KMS-11 (cell line): ENCODE measurements around the gene MAPT.

Experiments used
- H2AFZ ChIP-seq: fragments of 200-600 bp; sonication (generic); 2 replicates; pipeline ENCODE4 v1.6.1; 2016; ENCODE audit warnings: antibody characterized with exemption, mixed run types, low read depth
- H3K27ac ChIP-seq: fragments of 200-600 bp; sonication (generic); 2 replicates; pipeline ENCODE4 v1.6.1; 2016; ENCODE audit warnings: mild to moderate bottlenecking, mixed run types
- H3K27me3 ChIP-seq: fragments of 200-600 bp; sonication (generic); 2 replicates; pipeline ENCODE4 v1.6.1; 2017; ENCODE audit warnings: mild to moderate bottlenecking, low read depth, mixed run types, moderate library complexity; ENCODE audit not compliant: insufficient read depth
- H3K36me3 ChIP-seq: fragments of 200-600 bp; sonication (generic); 2 replicates; pipeline ENCODE4 v1.6.1; 2017; ENCODE audit warnings: mild to moderate bottlenecking, mixed run types; ENCODE audit not compliant: insufficient read depth
- H3K4me1 ChIP-seq: fragments of 200-600 bp; sonication (generic); 2 replicates; pipeline ENCODE4 v1.6.1; 2016; ENCODE audit warnings: mild to moderate bottlenecking, low read depth, mixed run types; ENCODE audit not compliant: poor library complexity, severe bottlenecking
- H3K4me2 ChIP-seq: fragments of 200-600 bp; sonication (generic); 2 replicates; pipeline ENCODE4 v1.7.0; 2016; ENCODE audit warnings: mild to moderate bottlenecking, mixed run types
- H3K4me3 ChIP-seq: fragments of 200-600 bp; sonication (generic); IDR thresholded peaks from 2 replicates; pipeline ENCODE4 v1.6.1; 2017; ENCODE audit warnings: low read depth, low read length, mixed read lengths; ENCODE audit not compliant: insufficient read depth
- H3K79me2 ChIP-seq: fragments of 200-600 bp; sonication (generic); 2 replicates; pipeline ENCODE4 v1.6.1; 2016; ENCODE audit warnings: low read depth, mixed run types; ENCODE audit not compliant: insufficient read depth
- H3K9ac ChIP-seq: fragments of 200-600 bp; sonication (generic); 2 replicates; pipeline ENCODE4 v1.6.1; 2016; ENCODE audit warnings: mild to moderate bottlenecking, mixed run types
- H4K20me1 ChIP-seq: fragments of 200-600 bp; sonication (generic); 2 replicates; pipeline ENCODE4 v1.6.1; 2016; ENCODE audit warnings: mild to moderate bottlenecking, mixed run types; ENCODE audit not compliant: insufficient read depth
- TF ChIP-seq, protein P1 (sequence below): fragments of 200-600 bp; sonication (generic); conservative IDR thresholded peaks from 2 replicates; pipeline ENCODE4 v1.6.1; 2017; ENCODE audit warnings: low read depth, mild to moderate bottlenecking, antibody characterized with exemption, low read length, moderate library complexity, mixed read lengths

MAPT gene

DNA sequence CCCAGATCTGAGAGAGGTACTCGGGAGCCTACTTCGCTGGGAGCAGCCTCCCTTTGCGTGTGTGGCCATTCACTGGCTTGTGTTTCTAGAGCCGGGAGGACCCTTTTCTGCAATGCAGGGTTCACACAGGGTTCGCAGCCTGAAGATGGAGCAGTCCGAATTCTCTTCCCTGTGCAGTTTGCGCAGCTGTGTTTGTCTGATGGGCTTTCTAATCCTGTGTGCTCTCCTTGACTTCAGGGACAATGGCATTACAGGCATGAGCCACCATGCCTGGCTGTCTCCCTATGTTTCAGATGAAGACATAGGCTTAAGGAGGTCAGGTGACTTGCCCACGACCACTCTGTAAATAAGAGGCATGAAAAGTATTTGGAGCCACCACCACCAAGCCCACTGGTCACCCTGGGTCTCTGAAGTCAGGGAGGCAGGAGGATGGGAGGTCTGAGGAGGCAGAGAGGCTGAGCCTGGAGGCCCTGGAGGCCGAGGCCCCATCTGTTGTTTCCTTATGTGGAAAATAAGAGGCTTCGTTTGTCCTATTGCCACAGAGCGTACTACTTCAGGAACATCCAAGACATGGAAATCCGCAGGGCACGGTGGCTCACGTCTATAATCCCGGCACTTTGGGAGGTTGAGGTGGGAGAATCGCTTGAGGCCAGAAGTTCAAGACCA, 99.7 kb downstream of the MAPT start:
- TF ChIP-seq, protein P1, sequence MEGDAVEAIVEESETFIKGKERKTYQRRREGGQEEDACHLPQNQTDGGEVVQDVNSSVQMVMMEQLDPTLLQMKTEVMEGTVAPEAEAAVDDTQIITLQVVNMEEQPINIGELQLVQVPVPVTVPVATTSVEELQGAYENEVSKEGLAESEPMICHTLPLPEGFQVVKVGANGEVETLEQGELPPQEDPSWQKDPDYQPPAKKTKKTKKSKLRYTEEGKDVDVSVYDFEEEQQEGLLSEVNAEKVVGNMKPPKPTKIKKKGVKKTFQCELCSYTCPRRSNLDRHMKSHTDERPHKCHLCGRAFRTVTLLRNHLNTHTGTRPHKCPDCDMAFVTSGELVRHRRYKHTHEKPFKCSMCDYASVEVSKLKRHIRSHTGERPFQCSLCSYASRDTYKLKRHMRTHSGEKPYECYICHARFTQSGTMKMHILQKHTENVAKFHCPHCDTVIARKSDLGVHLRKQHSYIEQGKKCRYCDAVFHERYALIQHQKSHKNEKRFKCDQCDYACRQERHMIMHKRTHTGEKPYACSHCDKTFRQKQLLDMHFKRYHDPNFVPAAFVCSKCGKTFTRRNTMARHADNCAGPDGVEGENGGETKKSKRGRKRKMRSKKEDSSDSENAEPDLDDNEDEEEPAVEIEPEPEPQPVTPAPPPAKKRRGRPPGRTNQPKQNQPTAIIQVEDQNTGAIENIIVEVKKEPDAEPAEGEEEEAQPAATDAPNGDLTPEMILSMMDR: no peak
- Histone ChIP-seq H3K9ac (no peak overlapping the region), H3K27ac (no peak overlapping the region), H3K36me3 (no peaks in the 10 kb centered on the region), H3K27me3 (no peaks in the 10 kb centered on the region), H4K20me1 (no peaks in the 10 kb centered on the region), H3K4me1 (no peaks in the 10 kb centered on the region), H3K4me2 (no peak overlapping the region), H3K4me3 (no peak overlapping the region), H2AFZ (no peak overlapping the region), H3K79me2 (no peaks in the 10 kb centered on the region)

DNA sequence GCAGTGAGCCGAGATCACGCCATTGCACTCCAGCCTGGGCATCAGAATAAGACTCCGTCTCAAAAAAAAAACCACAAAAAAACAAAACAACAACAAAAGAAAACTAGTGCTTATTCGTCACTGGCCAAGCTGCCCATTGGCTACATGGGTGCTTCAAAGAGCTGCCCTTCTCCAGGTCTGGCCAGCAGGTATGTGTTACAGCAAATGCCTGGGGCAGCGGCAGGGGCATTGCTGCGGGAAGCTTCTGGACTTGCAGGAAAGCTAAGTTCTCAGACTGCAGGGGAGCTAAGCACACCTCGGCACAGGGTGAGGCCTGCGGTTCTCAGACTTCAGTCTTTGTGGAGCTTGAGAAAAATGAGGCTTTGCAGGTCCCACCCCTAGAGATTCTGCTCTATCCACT, 100.6 kb downstream of the MAPT start:
- Histone ChIP-seq H3K4me3 (no peak overlapping the region), H3K27ac (no peak overlapping the region)

DNA sequence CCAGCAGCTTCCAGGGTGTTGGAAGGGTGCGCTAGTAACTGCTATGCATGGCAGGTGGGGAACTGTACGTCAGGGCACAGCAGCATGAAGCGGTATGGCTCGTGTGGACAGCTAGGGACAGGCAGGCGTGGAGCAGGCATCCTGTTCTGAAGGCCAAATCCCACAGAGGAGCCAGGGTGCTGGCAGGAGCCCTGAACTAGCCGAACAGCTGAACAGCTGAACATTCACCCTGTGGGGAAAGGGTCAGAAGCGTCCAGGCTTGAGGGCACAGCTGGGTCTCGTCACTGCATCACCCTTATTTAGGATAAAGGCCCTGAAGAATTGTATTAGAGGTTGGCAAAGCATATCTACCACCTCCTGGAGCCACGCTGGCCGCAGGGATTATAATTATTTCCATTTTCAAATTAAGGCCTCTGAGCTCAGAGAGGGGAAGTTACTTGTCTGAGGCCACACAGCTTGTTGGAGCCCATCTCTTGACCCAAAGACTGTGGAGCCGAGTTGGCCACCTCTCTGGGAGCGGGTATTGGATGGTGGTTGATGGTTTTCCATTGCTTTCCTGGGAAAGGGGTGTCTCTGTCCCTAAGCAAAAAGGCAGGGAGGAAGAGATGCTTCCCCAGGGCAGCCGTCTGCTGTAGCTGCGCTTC, 101.4 kb downstream of the MAPT start:
- TF ChIP-seq, protein P1: no peak
- Histone ChIP-seq H3K36me3 (no peaks in the 10 kb centered on the region), H4K20me1 (no peaks in the 10 kb centered on the region), H3K4me2 (no peak overlapping the region), H3K79me2 (no peaks in the 10 kb centered on the region), H3K27me3 (no peaks in the 10 kb centered on the region), H3K4me3 (no peak overlapping the region), H3K9ac (no peak overlapping the region), H3K27ac (no peak overlapping the region), H3K4me1 (no peaks in the 10 kb centered on the region), H2AFZ (no peak overlapping the region)

More for the DNA sequence above, 100.6 kb downstream of the MAPT start:
- H4K20me1 ChIP-seq: no peaks in the 10 kb centered on the region
- H3K36me3 ChIP-seq: no peaks in the 10 kb centered on the region
- no peak overlapping the region for H3K9ac ChIP-seq
- H3K4me1 ChIP-seq: no peaks in the 10 kb centered on the region
- no peak overlapping the region for H2AFZ ChIP-seq
- H3K79me2 ChIP-seq: no peaks in the 10 kb centered on the region
- H3K4me2 ChIP-seq: no peak overlapping the region
- TF ChIP-seq, protein P1: no peak
- no peaks in the 10 kb centered on the region for H3K27me3 ChIP-seq

DNA sequence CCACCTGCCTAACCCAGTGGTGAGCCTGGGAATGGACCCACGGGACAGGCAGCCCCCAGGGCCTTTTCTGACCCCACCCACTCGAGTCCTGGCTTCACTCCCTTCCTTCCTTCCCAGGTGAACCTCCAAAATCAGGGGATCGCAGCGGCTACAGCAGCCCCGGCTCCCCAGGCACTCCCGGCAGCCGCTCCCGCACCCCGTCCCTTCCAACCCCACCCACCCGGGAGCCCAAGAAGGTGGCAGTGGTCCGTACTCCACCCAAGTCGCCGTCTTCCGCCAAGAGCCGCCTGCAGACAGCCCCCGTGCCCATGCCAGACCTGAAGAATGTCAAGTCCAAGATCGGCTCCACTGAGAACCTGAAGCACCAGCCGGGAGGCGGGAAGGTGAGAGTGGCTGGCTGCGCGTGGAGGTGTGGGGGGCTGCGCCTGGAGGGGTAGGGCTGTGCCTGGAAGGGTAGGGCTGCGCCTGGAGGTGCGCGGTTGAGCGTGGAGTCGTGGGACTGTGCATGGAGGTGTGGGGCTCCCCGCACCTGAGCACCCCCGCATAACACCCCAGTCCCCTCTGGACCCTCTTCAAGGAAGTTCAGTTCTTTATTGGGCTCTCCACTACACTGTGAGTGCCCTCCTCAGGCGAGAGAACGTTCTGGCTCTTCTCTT, 102.1 kb downstream of the MAPT start:
- Histone ChIP-seq H4K20me1 (no peaks in the 10 kb centered on the region), H3K27ac (no peak overlapping the region), H3K4me3 (no peak overlapping the region), H3K4me2 (no peak overlapping the region), H3K9ac (no peak overlapping the region), H3K4me1 (no peaks in the 10 kb centered on the region), H3K36me3 (no peaks in the 10 kb centered on the region), H3K27me3 (no peaks in the 10 kb centered on the region), H2AFZ (no peak overlapping the region), H3K79me2 (no peaks in the 10 kb centered on the region)
- TF ChIP-seq, protein P1: no peak
